ENCODE data around the gene SERP1.

DNA sequence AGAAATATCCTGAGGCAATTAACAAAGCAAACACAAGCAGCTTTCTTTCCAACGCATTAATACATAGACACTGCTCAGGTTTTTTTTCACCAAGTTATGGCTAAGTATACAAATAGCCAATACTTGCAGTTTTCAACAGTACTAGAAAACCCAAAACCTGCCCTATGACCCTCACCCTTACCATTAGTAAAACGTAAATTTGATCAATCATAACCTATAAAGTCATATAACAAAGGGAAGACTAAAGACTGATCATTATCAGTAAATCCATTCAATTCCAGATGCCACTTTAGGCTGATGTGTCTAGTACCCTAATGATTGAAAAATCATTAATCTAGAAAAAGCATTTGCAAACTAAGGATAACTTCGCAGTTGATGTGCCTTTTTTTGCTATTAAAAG, 3.2 kb downstream of the SERP1 start:
- TF ChIP-seq, protein P1, sequence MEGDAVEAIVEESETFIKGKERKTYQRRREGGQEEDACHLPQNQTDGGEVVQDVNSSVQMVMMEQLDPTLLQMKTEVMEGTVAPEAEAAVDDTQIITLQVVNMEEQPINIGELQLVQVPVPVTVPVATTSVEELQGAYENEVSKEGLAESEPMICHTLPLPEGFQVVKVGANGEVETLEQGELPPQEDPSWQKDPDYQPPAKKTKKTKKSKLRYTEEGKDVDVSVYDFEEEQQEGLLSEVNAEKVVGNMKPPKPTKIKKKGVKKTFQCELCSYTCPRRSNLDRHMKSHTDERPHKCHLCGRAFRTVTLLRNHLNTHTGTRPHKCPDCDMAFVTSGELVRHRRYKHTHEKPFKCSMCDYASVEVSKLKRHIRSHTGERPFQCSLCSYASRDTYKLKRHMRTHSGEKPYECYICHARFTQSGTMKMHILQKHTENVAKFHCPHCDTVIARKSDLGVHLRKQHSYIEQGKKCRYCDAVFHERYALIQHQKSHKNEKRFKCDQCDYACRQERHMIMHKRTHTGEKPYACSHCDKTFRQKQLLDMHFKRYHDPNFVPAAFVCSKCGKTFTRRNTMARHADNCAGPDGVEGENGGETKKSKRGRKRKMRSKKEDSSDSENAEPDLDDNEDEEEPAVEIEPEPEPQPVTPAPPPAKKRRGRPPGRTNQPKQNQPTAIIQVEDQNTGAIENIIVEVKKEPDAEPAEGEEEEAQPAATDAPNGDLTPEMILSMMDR (conservative IDR thresholded peaks at IDR 0.05; ENCODE audit: low read length) = no peak
- no peak for TF ChIP-seq EZH2phosphoT487 (IDR thresholded peaks at IDR 0.05; ENCODE audit: borderline replicate concordance, low read depth, low read length)
